ENCODE results near the gene VWCE.
A peak's percentile ranks its signal among the peaks of the same experiment; 100 is the strongest.
"Not testable (repeated sequence)": the region's sequence is repeated elsewhere in the genome, so short reads cannot be mapped to it uniquely, and the experiment has no call there.

VWCE gene

GRCh38 chr11:61280883-61281580, 14.1 kb downstream of the VWCE start:
- DNase-seq, result no peak

DNA sequence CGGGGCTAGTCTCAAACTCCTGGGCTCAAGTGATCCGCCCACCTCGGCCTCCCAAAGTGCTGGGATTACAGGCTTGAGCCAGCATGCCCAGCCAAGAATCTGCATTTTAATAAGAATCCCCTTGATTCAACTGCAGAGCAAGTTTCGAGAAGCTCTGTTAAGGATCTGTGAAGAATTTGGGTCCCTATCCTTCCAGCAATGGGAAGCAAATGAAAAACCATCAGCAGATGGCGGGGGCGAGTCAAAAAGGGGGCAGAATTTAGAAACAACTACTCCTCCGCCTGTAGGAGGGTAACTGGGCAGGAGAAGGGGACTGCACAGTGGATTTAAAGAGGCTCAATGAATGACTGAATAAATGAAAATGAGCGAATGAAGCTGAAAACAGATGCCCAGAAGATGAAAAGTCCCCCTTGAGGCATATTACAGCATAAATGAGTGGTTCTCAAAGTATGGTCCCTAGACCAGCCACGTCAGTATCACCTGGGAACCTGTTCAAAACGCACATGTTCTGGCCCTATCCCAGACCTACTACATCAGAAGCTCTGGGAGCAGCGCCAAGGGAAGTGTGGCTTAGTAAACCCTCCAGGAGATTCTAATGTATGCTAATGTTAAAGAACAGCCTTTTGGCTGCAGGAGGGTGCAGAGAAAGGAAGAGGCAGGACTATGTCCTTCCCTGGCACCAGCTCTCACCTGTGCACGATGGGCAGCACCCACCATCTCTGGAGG, 15.0 kb downstream of the VWCE start:
- no peak for DNase-seq

DNA sequence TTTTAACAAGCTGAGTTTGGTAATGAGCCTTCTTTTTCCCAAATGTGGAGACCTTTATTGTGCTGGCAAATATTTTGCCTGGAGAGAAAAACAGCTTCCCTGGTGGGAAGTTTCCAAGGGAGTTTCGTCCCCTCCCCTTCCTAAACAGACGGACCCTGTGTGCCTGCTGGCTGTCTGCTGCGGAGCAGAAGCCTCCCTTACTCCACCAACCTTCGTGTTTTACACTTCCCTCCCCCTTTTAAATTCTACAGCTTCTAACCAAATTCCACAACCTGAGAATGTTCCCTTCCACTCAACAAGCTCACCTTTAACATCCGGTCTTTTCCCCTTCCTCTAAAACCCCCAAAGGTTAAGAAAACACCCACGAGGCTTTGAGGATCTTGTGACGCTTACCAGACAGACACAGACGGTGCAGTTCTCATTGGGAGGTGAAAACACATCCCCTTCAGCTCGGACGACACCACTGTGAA, 17.1 kb downstream of the VWCE start:
- DNase-seq, result no peak

- DNase-seq, result no peak
Measured at GRCh38 chr11:61277186-61278000, 17.7 kb downstream of the VWCE start.

DNA sequence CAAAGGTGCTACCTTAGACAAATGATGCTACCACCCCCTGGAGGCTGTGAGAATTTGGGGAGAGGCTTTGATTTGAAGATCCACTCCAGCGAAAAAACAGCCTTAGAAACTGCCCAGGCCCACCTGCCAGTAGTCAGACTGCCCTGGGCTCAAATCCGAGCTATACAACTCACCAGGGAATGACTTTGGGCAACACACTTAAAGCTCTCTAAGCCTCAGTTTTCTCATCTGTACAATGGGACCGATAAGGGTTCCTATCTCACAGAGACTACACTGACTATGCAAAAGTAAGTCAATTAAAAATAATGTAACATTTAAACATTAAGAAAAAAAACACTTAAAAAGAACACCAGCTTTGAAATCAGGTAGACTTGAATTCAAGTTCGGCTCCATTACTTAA, 19.9 kb downstream of the VWCE start:
- DNase-seq, result no peak

DNA sequence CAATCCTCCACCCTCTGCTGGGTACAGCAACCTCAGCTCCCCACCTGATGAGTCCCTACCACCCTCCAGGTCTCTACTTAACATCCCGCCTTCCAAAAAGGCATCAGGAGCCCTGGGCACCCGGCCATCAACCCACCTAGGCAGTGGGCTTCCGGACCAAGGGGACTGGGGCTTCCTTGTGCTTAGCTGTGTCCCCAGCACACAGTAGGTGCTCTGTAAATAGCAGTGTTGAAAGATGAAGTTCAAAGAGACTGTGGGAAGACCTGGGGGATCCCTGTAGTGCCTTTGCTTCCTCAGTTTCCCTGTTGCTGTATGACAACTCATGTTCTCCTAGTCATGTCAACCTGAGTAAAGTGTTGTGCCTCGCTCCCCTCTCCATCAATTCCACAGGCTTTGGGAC, 21.0 kb downstream of the VWCE start:
- DNase-seq, result no peak

GRCh38 chr11:61273178-61274078, 21.7 kb downstream of the VWCE start:
- DNase-seq, result no peak

DNA sequence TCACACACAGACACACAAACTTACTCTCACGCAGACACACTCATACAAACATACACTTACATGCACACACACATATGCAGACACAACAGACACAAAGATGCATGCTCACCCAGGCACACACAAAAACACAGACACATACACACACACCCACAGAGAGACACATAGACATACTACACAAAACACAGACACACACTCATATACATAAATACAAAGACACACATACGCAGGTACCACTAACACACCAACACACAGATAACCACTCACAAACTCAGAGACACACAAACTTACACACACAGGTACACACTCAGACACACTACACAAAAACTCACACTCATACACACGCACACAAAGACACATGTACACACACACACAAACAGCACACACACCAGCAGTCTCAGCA, 22.4 kb downstream of the VWCE start:
- no peak for DNase-seq

- no peak for DNase-seq
Measured at GRCh38 chr11:61270354-61271076, 24.6 kb downstream of the VWCE start.

- DNase-seq, result no peak
Measured at GRCh38 chr11:61268588-61269250, 26.4 kb downstream of the VWCE start.

DNA sequence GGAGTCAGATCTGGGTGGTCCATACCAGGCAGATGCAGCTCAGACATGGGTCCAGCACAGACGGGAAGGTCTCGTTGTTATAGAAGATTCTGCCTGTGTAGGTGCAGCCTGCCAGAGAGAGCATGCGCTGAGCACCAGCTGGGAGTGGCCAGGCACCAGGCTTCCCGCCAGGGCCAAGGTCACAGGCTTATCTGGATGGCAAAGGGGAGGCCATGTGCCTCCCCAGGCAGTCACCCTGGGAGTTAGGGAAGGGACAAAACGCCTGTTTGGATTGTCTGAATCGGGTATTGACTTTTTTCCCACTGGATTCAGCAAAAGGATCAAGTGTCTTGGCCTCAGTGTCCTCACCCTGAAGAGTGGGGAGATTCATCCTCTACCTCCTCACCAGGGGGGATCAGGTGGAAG, 27.7 kb downstream of the VWCE start:
- no peak for DNase-seq

DNA sequence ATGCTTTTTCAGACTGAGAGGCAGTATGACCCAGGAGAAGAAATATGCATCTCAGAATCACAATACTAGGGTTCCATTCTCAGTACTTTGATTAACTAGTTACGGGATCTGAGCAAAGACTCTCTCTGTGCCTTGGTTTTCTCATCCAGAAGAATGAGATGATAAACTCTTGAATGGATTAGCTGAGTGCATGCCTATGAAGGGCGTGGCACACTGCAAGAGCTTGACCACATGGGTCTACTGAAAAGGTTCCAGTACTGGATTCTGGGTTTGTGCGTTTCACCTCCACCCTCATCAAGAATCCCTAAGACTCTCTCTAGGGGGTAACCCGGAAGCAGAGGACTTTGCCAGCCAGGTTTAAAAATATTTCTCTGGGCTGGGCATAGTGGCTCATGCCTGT, 28.5 kb downstream of the VWCE start:
- no peak for DNase-seq

DNA sequence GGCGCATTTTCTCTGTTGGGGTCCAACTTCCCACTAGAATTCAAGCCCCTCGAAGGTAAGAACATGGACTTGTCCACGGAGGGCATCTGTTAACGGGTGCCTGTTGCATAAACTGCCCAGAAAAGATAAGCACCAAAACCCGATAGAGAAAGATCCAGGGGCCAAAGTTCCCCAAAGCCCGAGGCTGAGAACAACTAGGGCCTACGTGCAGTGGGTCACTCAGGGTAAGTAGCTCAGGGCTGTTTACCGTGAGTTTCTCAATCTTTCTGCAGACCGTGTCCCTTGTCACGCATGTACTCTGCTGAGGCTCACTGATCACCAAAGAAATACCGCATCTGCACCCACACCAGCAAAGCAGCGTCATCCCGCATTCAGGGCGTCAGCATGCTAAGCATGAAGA, 29.8 kb downstream of the VWCE start:
- no peak for DNase-seq

- no peak for DNase-seq
Measured at GRCh38 chr11:61264795-61265194, 30.3 kb downstream of the VWCE start.

DNA sequence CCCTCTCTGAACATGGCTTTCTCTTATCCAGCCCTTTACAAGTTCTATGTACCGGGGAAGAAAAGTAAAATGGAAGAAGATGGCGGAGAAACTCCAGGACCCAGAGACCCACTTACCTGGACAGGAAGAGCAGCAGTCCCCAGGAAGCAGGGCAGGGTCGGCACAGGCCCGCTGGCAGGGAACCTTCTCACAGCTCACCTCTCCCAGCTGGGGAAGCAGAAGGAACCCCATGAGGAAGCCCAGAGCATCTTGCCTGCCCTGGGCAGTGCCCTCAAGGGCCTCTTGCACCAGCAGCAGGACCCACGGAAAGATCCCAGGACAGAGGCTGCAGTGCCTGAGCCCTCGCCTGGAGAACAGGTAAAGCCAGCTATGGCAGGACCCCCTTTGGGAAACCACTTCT, 30.7 kb downstream of the VWCE start:
- no peak for DNase-seq

DNA sequence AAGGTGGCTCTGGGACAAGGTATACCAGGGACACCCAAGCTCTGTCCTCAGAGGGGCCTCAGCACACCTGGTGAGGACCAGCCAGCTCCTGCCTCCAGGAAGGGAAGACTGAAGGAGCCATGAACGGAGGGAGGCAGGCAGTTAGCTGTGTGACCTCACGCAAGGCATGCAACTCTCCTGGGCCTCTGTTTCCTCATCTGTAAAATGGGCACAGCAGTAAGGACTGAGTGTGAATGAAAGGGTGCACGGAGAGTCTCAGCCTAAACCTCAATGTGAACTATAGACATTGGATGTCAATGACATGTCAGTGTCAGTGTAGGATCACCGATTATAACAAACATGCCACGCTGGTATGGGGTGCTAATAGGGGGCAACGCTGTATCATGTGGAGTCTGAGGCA, 35.8 kb downstream of the VWCE start:
- no peak for DNase-seq

DNA sequence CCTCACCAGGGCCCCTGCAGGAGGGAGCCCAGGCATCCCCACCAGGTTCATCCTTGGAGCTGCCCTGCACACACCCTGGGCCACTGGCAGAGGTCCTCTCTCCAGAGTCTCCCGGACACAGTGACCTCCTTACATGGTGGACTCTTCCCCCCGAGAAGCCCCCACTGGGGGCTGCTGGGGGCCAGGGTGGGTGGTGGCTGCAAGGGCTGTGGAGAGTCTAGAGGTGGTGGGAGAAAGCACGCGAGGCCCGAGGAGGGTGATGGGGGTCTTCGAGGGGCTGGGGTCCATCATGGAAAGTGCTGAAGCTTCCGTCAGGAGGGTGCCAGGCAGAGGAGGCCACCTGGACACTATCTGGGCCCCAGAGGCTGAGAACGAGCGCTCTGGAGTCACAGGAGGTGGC, 36.6 kb downstream of the VWCE start:
- DNase-seq, result no peak

- no peak for DNase-seq
Measured at GRCh38 chr11:61256710-61257482, 38.2 kb downstream of the VWCE start.

GRCh38 chr11:61254403-61255025, 40.6 kb downstream of the VWCE start:
- DNase-seq, result peak; percentile 66

DNA sequence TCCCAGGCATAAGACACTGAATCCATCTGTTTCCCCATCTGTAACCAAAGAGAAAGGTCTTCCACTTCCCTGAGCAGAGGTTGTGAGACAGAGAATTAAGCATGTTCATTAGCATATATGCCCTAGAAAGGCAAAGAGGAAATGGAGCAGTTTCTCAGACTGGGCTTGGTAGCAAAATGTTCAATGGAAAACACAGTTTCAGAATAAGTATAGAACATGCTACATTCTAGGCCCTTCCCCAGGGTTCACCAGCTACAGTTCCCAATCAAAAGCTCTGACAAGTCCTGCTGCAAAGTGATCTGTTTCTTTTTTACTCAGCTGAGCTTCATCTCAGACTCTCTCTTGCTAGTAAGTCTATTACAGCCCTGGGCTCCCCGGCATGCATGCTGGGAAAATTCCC, 42.8 kb downstream of the VWCE start:
- not testable (repeated sequence) for DNase-seq
